SU-DHL-6 (cell line): Measurements from ENCODE around the gene ST6GALNAC3.

Experiments
- H2AFZ ChIP-seq: fragments of 200-600 bp; sonication (generic); 2 replicates; pipeline ENCODE4 v1.6.1; 2014; ENCODE audit warnings: low read depth, mild to moderate bottlenecking, moderate library complexity, mixed read lengths, antibody characterized with exemption, low read length; ENCODE audit not compliant: severe bottlenecking
- H3F3A ChIP-seq: fragments of 200-600 bp; shearing (Covaris generic); 2 replicates; pipeline ENCODE4 v1.6.0; 2016; ENCODE audit warnings: antibody characterized with exemption, mild to moderate bottlenecking; ENCODE audit not compliant: insufficient read depth
- H3K27ac ChIP-seq: fragments of 200-600 bp; sonication (generic); 2 replicates; pipeline ENCODE4 v1.5.1; 2016; ENCODE audit warnings: low read depth, mild to moderate bottlenecking, low read length, moderate library complexity, mixed read lengths
- H3K27me3 ChIP-seq: fragments of 200-600 bp; sonication (generic), shearing (Covaris generic); 2 replicates; pipeline ENCODE4 v1.6.0; 2014; ENCODE audit warnings: mild to moderate bottlenecking, low read length
- H3K36me3 ChIP-seq: fragments of 200-600 bp; sonication (generic); 2 replicates; pipeline ENCODE4 v1.6.1; 2014; ENCODE audit warnings: mild to moderate bottlenecking, low read length, mixed read lengths
- H3K4me2 ChIP-seq: fragments of 300-600, 200-600 bp; shearing (Covaris generic), sonication (generic); 2 replicates; pipeline ENCODE4 v1.6.0; 2014; ENCODE audit warnings: low read length, low read depth, mild to moderate bottlenecking; ENCODE audit not compliant: poor library complexity, severe bottlenecking
- H3K4me3 ChIP-seq: fragments of 200-600 bp; sonication (generic); 2 replicates; pipeline ENCODE4 v1.5.1; 2014; ENCODE audit warnings: antibody characterized with exemption, low read length, mild to moderate bottlenecking, mixed read lengths; ENCODE audit not compliant: insufficient read depth, poor library complexity, severe bottlenecking
- H3K79me2 ChIP-seq: fragments of 200-600 bp; sonication (generic); 2 replicates; pipeline ENCODE4 v1.6.1; 2014; ENCODE audit warnings: mild to moderate bottlenecking, low read length, moderate library complexity; ENCODE audit not compliant: insufficient read depth
- H3K9ac ChIP-seq: fragments of 200-600 bp; sonication (generic); 2 replicates; pipeline ENCODE4 v1.7.0; 2014; ENCODE audit warnings: mild to moderate bottlenecking, low read length
- H3K9me2 ChIP-seq: fragments of 200-600 bp; sonication (generic); replicated peaks from 2 replicates; pipeline ENCODE4 v1.6.1; 2014; ENCODE audit warnings: low read length; ENCODE audit not compliant: insufficient read depth
- H3K9me3 ChIP-seq: fragments of 200-600 bp; sonication (generic); 2 replicates; pipeline ENCODE4 v1.6.1; 2014; ENCODE audit warnings: low read length, mixed read lengths; ENCODE audit not compliant: insufficient read depth
- H4K20me1 ChIP-seq: fragments of 200-600 bp; sonication (generic); 2 replicates; pipeline ENCODE4 v1.6.1; 2014; ENCODE audit warnings: low read depth, mild to moderate bottlenecking, antibody characterized with exemption, low read length, moderate library complexity, mixed read lengths
- EZH2phosphoT487 ChIP-seq: fragments of 200-600 bp; sonication (generic), shearing (Covaris generic); conservative IDR thresholded peaks from 2 replicates; pipeline ENCODE4 v1.6.1; 2018; ENCODE audit warnings: mild to moderate bottlenecking, antibody characterized with exemption, low read length, moderate library complexity, mixed read lengths
- TF ChIP-seq, protein P1 (sequence below): fragments of 200-600 bp; sonication (generic); IDR thresholded peaks from one replicate; pipeline ENCODE4 v1.5.1; 2017; ENCODE audit warnings: antibody characterized with exemption, mild to moderate bottlenecking, low read length, moderate library complexity; ENCODE audit not compliant: insufficient read depth, poor library complexity, severe bottlenecking

Gene ST6GALNAC3

DNA sequence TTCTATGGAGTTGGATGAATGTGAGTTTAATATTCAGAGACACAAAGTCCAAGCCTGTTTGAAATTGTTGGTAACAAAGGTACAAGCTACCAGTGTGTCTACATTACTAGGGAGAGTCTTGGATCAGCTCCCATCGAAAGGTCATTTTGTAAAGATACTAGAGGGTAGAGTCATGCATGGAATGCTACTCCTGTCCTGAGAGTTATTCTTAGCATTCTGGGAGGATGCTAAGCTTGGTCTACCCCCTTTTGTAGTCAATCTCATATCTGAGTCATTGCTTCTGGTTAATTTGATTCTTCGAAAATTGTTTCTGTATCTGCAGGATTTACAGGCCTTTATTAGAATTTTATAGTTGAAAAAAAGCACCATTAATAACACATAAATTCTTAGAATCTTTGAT lies 240.2 kb downstream of the ST6GALNAC3 start:
- Histone ChIP-seq H3K4me2 (no peak overlapping the region), H3K27me3 (no peaks in the 10 kb centered on the region), H3K27ac (no peak overlapping the region), H3K9me2 (no peaks in the 10 kb centered on the region), H3K36me3 (no peaks in the 10 kb centered on the region), H3K79me2 (no peaks in the 10 kb centered on the region), H2AFZ (no peak overlapping the region), H4K20me1 (no peaks in the 10 kb centered on the region), H3K9me3 (no peaks in the 10 kb centered on the region), H3K9ac (no peak overlapping the region), H3K4me3 (no peak overlapping the region), H3F3A (no peaks in the 10 kb centered on the region)
- TF ChIP-seq, protein P1, sequence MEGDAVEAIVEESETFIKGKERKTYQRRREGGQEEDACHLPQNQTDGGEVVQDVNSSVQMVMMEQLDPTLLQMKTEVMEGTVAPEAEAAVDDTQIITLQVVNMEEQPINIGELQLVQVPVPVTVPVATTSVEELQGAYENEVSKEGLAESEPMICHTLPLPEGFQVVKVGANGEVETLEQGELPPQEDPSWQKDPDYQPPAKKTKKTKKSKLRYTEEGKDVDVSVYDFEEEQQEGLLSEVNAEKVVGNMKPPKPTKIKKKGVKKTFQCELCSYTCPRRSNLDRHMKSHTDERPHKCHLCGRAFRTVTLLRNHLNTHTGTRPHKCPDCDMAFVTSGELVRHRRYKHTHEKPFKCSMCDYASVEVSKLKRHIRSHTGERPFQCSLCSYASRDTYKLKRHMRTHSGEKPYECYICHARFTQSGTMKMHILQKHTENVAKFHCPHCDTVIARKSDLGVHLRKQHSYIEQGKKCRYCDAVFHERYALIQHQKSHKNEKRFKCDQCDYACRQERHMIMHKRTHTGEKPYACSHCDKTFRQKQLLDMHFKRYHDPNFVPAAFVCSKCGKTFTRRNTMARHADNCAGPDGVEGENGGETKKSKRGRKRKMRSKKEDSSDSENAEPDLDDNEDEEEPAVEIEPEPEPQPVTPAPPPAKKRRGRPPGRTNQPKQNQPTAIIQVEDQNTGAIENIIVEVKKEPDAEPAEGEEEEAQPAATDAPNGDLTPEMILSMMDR: no peak
- no peak for TF ChIP-seq EZH2phosphoT487

DNA sequence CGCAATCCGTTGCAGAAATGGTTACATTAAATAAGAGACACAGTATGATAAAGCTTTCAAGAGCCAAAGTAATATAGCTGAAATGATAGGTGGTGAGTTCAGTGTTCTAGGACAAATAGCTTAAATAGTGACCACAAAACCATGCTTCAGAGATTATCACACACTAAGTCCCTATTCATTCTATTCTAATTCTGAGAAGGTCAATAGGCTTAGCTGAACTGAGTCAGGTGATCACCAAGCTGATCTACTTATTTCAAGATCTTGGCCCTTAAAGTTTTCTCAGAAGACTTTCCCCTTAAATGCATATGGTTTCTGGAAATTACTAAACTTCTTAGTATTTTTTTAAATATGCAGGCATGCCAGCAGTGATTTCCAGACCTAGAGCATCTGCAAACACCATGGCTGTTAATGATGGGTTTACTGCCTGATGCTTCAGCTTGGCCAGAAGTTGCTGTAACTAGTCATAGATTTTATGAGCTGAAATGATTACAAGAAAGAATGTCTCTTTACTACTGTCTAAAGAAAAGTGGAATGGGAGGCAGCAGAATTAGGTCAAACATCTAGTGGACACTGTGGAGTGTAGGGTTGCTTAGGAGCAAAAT lies 242.9 kb downstream of the ST6GALNAC3 start:
- Histone ChIP-seq H3K27me3 (no peaks in the 10 kb centered on the region), H3K4me3 (no peak overlapping the region), H3K9me3 (no peaks in the 10 kb centered on the region), H3F3A (no peaks in the 10 kb centered on the region), H3K9ac (no peak overlapping the region), H4K20me1 (no peaks in the 10 kb centered on the region), H3K36me3 (no peaks in the 10 kb centered on the region), H3K9me2 (no peaks in the 10 kb centered on the region), H3K4me2 (no peak overlapping the region), H2AFZ (no peak overlapping the region), H3K79me2 (no peaks in the 10 kb centered on the region), H3K27ac (no peak overlapping the region)
- no peak for TF ChIP-seq EZH2phosphoT487
- TF ChIP-seq, protein P1: no peak

DNA sequence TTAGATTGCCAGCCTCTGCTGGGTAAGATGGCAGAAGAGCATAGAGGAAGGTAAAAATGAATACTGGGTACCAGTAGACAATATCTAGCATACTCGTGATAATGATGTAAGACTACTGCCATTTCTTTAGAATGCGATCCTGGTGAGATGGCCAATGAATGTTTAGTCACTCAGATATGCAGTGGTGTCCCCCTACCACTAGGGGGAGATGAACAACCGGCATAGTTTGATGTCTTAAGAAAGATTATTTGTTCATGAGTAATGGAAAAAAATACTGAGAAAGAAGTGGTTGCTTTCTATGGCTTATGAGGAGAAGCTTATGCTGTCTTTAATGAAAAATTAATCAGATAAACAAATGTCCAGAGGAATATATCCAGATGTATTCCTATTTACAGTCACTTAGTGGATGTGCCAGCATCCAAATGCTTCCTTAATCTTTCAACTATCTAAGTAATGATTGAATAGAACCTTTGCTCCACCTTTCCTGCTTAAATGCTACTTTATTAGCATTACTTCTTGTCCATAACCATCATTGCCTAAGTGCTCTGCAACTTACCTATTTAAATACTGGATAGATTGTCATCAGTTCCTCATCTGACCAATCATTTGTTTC lies 256.6 kb downstream of the ST6GALNAC3 start:
- H3K27ac ChIP-seq: no peak overlapping the region
- H4K20me1 ChIP-seq: no peaks in the 10 kb centered on the region
- no peaks in the 10 kb centered on the region for H3K9me3 ChIP-seq
- H3K4me3 ChIP-seq: no peak overlapping the region
- TF ChIP-seq EZH2phosphoT487: no peak
- TF ChIP-seq, protein P1: peak; percentile 90
- no peaks in the 10 kb centered on the region for H3K79me2 ChIP-seq
- no peaks in the 10 kb centered on the region for H3K9me2 ChIP-seq
- H3K4me2 ChIP-seq: no peak overlapping the region
- H3K36me3 ChIP-seq: no peaks in the 10 kb centered on the region
- no peak overlapping the region for H2AFZ ChIP-seq
- no peak overlapping the region for H3K9ac ChIP-seq
- no peaks in the 10 kb centered on the region for H3F3A ChIP-seq
- H3K27me3 ChIP-seq: no peaks in the 10 kb centered on the region
